Activated CD4-positive, CD25-positive, alpha-beta regulatory T cell treated with anti-CD3 and anti-CD28 coated beads, Interleukin-2, amount 50 U/mL, for 72 hours (primary cell): ENCODE measurements around the gene GLI3.
"Not testable (repeated sequence)": the region's sequence is repeated elsewhere in the genome, so short reads cannot be mapped to it uniquely, and the experiment has no call there.

Source experiments
- DNase-seq: peaks from one replicate; pipeline ENCODE4 v3.0.0; 2021

GLI3 gene

DNA sequence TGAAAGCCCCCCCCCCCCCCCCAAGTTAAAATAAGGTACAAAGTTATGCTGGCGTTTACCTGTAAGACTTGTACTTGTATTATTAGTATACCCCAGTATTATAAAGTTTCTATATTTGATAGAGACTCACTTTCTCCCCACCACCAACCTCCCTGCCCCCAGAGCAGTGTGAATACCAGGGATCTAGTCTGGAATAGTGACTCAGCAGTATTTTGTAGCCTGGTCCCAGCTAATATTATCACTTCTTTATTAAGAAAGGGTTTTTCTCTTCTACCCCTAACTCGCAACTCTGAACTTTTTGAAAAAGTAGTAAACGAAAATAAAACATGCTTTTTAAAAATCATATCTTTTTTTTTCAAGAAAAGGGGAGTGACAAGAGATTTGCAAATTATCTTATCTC, 26.7 kb downstream of the GLI3 start:
- no peak for DNase-seq

GRCh38 chr7:42209085-42209484, 27.9 kb downstream of the GLI3 start:
- DNase-seq: not testable (repeated sequence)

- no peak for DNase-seq
Observed at GRCh38 chr7:42208572-42208971, 28.4 kb downstream of the GLI3 start.

DNA sequence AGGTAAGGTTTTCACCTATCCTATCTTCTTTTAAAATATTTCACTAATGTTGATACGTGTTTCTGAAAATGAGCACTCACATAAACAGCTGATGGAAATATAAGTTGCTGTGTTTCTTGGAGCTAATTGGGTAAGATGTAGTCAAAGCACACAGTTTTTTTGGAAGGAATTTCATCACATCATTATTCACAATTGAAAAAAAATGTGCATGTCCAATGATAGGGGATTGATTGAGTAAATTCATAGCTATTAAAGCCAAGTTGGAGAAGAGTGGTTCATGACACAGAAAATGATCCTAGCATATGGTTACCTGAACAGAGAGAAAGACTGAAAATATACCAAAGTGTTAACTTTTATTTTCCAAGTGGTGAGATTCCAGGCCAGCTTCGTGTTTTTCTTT, 29.6 kb downstream of the GLI3 start:
- DNase-seq: no peak

DNA sequence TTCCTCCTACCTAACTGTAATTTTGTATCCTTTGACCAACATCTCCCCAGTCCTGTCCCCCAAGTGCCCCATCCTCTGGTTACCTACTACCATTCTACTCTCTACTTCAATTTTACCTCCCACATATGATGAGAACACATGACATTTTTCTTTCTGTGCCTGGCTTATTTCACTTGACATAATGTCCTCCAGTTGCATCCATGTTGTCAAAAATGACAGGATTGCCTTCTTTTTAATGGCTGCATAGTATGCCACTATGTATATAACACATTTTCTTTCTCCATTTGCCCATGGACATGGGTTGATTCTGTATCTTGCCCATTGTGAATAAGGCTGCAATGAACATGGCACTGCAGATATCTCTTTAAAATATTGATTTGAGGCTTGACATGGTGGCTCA, 33.7 kb downstream of the GLI3 start:
- no peak for DNase-seq

- no peak for DNase-seq
Observed at GRCh38 chr7:42202601-42203000, 34.4 kb downstream of the GLI3 start.

DNA sequence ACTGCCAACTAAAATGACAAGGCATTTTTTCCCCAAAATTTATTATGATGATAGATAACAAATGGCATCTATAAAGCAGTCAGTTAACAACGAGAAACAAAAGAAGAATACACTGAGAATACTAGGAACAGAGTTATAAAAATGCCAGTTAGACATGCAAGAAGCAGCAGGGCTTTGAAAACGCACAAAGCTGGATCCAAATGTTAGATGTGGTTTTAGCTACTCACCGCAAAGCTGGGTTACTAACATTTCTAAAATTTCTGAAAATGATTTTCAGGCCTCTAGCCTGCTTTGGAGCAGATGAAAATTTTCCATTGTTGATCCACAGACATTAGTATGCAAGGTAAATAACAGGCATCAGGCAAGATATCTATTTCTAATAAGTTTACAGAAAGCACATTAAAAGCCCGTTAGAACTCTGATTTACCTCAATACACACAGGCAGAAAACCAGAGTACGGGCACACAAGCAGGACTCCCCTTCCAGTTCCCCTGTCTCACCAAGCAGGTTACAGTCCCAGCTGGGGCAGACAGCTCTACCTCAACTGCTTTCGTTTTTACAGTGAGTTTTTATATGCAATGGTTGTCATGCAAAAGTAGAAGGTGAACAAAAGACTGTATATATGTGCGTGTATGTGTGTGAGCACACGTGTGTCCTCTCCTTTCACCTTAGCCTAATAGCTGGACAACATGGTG, 37.9 kb downstream of the GLI3 start:
- no peak for DNase-seq

DNA sequence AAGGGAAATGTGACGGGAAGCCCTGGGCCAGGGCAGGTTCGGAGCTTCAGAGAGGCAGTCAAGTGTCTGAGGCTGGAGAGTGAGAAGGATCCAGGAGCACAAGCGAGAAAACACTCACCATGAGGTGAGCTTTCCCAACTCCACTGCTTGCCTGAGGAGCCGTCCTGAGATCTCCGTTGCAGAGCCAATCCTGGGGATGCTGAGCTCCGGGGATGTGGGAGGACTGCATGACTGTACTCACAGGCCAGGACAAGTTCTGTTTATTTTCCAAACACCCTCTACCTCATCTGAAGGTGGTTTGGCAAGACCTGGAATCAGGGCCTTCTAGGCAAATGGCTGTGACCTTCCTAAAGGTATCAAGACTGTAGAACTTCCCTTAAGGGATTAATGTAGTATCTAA, 38.7 kb downstream of the GLI3 start:
- no peak for DNase-seq

DNA sequence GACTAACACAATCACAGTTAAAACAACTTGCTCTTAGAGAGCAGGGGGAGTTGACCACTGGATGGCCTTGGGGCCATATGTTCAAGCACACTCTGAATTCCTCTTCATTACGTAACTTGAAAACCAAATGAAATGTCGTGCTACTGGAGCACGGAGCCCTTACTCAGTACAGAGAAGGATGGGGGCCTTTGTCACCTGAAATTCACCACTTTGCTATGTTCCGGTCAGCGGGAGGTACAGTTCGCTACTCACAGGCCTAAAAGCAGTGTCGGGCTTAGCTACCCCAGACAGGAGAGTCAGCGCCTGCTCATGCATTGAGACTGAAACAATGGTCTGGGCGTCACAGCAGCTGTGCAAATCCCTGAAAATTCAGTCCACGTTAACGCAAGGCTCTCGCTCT, 39.6 kb downstream of the GLI3 start:
- no peak for DNase-seq

GRCh38 chr7:42194238-42194637, 42.8 kb downstream of the GLI3 start:
- no peak for DNase-seq

- DNase-seq: no peak
Observed at GRCh38 chr7:42193471-42194129, 43.4 kb downstream of the GLI3 start.

DNA sequence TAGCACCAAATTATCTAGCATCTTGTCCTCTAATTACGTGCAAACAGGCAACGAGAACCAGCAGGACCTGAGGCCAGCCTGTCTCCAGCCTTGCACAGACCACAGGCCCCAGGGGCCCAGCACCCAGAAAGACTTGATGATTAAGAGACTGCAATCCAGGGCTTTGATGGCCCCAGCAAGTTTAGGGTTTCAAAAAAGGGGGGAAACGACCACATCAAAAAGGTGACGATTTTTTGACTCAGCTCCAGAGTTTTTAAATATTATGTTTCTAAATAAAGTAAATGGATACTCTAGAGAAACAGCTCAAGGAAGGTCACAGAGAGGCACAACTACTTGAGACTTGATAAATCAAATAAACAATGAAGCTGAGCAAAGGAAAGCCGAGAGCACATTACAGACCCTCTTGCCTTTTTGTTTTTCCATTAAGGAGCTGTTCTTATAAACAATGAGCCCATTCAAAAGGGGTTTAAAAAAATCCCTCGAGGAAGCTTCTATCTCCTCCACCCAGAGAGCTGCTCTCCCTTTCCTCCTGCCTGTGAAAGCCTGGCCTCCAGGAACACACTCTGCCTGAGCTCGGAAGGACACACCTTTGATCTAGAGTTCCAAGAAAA, 44.1 kb downstream of the GLI3 start:
- no peak for DNase-seq

DNA sequence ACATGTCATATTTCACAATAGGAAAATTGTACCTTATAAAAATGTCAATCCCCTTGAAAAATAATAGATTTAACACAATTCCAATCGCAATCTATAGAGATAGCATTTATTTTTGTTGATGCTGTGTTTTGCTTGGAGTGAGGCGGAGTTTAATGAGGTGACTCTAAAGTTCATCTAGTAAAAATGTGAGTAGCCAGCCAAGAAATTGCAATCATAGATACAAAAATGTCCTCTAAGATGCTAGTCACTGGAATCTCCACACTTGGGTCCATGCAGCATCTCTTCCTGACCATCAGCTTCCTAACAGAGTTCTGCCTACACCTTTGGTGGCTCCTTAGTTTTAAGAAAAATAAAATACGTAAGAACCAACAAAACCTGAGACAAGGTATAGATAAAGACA, 44.9 kb downstream of the GLI3 start:
- DNase-seq: no peak

GRCh38 chr7:42189535-42189934, 47.5 kb downstream of the GLI3 start:
- DNase-seq: no peak

GRCh38 chr7:42186151-42186550, 50.9 kb downstream of the GLI3 start:
- no peak for DNase-seq

DNA sequence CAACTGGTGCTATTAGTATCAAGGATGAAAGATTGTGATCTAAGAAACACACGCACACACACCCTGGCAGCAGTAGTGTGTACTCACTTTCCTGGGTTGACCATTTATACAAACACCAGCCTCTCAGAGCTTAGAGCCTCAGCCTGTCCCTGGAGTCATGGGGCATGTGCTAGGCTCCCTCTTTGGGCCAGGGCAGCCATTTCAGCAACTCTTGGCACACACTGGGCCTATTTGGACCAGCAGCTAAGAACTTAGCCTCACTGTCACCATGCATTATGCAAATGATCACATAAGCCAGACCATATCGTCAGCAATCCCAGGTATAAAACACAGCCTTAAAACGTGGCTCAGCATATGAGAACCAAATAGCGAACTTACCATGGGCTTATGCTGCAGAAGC, 51.3 kb downstream of the GLI3 start:
- no peak for DNase-seq

- no peak for DNase-seq
Observed at GRCh38 chr7:42183547-42183946, 53.5 kb downstream of the GLI3 start.

- no peak for DNase-seq
Observed at GRCh38 chr7:42181566-42181965, 55.4 kb downstream of the GLI3 start.

DNA sequence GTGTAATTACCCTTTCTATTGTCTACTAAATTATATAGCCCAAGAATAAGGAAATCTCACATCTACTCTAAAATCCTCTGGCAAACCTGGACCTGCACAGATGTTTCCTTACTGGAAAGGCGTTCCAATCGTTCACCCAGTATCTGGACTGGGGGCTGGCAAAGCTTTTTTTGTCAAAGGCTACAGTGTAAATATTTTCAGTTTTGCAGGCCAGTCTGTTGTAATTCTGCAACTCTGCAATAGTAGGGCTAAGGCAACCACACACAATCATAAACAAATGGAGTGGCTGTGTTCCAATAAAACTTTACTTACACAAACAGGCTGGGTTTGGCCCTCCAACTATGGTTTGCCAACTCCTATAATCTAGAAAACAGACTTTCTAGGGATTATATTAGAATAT, 56.2 kb downstream of the GLI3 start:
- no peak for DNase-seq

GRCh38 chr7:42176724-42177101, 60.3 kb downstream of the GLI3 start:
- DNase-seq: no peak

DNA sequence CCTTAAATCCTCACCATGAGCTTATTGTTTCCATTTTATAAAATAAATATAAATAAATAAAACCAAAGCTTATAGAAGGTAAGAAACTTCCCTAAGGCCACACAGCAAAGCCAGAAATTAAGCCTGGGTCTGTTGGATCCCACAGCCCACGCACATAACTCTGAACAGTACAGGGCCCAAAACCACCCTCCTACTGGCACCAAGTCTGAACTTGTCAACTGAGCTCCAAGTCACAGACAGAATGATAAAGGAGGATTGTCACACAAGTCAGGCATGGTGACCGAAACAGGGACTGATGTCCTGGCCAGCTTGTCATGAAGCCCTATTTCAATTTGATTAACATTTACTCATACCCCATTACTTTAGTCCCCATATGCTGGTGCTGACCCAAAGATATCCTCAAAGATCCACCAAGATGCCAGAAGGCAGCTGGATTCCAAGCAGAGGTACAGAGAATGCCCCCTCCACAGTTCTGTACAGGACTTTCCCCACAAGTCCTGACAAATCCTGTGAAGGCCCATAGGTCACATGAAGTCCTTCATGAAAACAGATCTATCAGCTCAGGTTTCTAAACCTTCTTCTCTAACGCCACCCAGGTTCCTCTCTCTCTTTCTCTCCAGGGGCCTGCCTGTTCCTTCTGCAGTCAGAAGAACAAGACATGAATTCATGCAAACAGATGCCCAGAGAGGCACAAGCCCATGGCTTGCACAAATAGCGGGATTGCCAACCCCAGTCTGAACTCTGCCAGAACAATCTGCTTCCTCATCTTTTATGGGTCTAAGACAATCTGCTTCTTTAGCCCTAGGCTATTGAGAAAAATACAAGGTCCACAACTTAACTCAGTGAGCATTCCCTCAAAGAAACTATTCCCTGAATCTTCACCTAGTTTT, 60.9 kb downstream of the GLI3 start:
- no peak for DNase-seq

DNA sequence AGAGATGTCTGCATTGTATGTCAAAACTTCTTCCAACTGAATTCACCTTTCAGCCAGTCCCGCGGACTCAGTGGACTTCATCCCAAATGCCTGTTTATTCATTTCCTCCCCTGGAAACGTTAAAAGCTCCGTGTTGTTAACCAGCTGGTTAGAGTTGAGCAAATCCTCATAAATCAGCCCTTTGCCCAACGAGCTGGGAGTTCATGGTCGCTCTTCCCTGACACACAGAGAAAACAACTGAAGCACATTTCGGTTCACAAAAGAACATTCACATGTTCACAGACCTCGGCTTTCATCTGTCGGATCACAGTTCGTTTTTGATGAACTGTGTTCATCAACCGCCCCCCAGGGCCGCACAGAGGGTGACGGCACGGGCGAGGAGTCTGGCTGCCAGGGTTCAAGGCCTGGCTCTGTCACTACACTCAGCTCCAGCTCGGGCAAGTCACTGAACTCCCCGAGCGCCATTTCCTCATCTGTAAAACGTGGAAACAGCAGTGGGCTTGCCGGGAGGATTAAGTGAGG, 62.6 kb downstream of the GLI3 start:
- DNase-seq: no peak

GRCh38 chr7:42170724-42171123, 66.3 kb downstream of the GLI3 start:
- no peak for DNase-seq
